Left lobe of liver (tissue), 2 donors: Measurements from ENCODE around the gene SLC10A3. TPM values are rescaled to one million over a fixed set of nuclear protein-coding genes. Genes with fewer than 3 reads are reported as not detected.

Experiments used
- ATAC-seq: fragments of 200-7000 bp; cut with Tn5 transposase; one replicate; pipeline ENCODE4 v1.9.1; 2020; ENCODE audit warnings: mild to moderate bottlenecking, moderate library complexity
- DNase-seq: peaks from one replicate; pipeline ENCODE4 v3.0.0-alpha.2; 2020; ENCODE audit warnings: low spot score
- total RNA-seq: library from RNA; stranded (reverse); gene quantifications from one replicate; pipeline ENCODE4 v1.2.1, GENCODE V29; 2021
- donor health status: DM: no; HTN: no; CAD: no; lungs with moderate emphysema.
- donor health status: DM: no; HTN: yes; CAD: no.

Gene SLC10A3, protein sequence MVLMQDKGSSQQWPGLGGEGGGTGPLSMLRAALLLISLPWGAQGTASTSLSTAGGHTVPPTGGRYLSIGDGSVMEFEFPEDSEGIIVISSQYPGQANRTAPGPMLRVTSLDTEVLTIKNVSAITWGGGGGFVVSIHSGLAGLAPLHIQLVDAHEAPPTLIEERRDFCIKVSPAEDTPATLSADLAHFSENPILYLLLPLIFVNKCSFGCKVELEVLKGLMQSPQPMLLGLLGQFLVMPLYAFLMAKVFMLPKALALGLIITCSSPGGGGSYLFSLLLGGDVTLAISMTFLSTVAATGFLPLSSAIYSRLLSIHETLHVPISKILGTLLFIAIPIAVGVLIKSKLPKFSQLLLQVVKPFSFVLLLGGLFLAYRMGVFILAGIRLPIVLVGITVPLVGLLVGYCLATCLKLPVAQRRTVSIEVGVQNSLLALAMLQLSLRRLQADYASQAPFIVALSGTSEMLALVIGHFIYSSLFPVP
- 3.7 TPM for total RNA-seq

DNA sequence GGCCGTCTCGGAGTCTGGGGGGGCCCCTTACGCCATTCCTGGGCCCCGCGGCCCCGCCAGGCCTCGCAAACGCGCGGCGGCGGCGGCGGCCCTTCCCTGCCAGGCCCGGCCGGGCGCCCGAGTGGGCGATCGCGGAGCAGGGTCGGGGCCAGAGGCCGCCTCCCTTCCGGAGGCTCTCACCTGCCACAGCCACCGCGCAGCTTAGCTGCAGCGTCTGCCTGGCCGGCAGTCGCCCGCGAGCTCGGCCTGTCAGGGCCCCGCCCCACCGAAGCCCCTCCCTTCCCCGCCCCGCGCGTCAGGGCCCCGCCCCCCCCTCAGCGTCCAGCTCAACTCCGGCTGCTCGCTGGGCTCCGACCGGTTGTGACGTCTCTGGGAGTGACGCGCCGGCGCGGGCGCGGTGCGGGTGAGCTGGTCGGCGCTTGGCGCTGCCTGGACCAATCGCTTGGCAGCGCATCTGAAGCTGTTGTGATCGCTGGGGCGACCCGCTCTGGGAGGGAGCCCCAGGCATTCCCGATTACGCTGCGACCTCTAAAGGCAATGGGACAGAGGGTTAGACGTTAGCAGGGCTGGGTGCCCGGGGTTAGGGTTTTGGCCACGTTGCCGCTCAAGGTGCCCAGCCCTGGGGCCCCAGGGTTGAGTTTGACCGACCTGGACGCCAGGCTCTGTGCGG is at the start of gene SLC10A3:
TSS of gene SLC10A3 (minus strand) at position 216 of the 670 bp plus-strand sequence. CDS start 1,689 bp downstream, outside the sequence.
- DNase-seq: peak; percentile 95
- ATAC-seq: peak; percentile 85

DNA sequence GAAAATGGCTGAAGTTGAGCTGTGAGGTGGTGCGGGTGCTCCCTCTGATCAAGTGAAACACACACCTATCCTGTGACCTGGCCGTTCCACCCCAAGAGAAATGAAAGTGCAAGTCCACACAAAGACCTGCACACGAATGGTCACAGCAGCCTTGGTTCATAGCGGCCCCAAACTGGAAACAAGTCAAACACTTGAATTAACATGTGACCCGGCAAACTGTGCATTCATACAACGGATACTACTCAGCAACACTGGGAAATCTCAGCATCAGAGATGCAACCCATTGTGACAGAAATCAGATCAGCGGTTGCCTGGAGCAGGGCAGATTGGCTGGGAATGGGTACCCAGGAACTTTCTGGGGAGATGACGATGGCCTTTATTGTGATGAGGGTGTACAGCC is 48.6 kb upstream of the SLC10A3 start:
- DNase-seq (no peak), ATAC-seq (no peak)

DNA sequence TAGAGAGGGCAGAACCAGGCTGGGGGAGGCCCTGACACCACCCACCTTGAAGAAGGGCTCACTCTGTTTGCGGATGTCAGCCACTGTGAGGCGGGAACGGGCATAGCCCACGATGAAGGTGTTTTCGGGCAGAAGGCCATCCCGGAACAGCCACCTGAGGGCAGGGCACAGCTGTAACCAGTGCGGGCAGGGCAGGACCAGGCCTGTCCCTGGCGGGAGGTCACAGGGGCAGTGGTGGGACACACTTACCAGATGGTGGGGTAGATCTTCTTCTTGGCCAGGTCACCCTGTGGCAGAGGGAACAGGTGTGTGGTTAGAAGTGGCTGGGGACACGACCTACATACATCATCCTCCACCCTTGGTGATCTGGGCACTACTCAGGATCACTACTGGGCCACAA is 45.5 kb upstream of the SLC10A3 start:
- no peak for ATAC-seq
- no peak for DNase-seq

DNA sequence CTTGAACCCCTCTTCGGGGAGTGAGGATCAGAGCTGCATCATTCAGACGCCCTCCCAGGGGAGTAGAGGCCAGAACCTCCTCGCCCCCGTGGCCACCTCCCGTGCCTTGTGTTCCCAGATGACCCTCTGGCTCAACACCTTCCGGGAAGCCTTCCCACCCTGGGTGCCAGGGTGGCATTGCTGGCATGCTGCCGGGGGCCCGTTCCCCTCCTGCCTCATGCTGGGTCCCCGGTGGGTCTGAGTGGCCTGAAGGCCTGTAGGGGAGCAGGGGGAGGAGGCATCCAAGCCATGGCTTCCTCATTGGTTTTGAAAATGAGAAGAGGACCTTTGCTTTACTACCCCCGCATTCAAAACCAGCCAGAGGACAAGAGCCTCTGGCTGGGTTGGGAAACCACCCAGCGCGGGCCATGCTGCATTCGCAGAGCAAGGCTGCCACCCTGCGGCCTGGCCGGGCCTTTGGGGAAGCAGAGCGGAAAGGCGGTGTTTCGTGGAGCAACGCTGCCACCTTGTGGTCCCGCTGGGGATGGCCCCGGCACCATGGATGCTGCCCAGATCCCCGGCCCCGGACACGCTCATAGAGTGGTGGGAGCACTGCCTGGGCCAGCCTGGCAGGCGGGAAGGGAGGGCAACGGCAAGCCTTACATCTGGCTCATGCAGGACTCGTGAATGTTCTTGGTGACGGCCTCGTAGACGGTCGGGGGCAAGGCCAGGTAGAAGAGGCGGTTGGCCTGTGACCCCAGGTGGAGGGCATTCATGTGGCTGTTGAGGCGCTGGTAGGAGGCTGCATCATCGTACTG is 44.3 kb upstream of the SLC10A3 start:
- ATAC-seq (peak; percentile 99), DNase-seq (peak; percentile 81)

DNA sequence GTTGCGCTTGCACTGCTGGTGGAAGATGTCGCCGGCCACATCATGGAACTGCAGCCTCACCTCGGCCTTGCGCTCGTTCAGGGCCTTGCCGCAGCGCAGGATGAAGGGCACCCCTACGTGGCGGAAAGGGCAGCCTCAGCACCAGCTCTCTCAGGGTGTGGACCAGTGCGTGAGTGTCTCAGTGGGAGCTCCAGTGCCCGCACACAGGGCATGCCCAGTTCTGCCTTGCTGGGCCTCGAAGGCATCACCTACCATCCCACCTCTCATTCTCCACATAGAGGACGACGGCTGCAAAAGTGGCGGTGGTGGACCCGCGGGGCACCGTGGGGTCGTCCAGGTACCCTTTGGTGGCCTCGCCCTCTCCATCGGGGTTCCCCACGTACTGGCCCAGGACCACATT is 42.3 kb upstream of the SLC10A3 start:
- no peak for DNase-seq
- ATAC-seq: no peak

DNA sequence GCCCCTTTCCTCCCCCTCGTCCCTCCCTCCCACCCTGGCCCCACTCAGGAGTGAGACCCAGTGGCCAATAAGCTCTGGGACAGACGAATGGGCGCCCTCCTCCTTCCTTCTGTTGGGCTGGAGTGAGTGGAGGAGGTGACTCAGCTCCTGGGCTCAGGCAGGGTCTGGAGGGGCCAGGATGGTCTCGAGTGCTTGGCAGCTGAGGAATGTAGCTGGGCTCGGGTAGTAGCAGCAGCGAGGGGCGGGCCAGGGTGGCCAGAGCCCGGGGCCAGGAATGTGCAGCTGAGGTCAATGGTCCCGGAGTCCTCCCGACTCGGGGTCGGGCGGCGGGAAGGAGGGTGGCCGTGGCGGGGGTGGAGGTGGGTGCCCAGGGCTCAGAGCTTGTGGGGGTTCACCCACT is 41.2 kb upstream of the SLC10A3 start:
- DNase-seq (no peak), ATAC-seq (no peak)

DNA sequence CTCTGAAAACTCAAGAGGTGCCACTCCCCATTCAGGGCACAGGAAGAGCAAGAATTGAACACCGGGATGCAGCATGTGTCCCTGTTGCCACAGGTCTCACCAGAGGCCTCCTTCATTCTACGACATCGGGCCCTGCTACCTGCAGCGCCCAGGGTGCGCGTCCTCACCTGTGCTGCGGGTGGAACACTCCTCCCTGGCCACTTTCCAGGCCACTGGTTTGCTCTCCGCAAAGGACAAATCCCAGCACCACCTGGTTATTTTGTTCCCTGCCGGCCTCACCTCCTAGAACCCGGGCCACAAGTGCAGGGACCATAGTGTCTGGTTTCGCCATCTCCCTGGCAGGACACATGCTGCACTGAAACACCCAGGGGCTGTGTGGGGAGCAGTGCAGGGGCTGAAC is 39.9 kb upstream of the SLC10A3 start:
- ATAC-seq (no peak), DNase-seq (no peak)

DNA sequence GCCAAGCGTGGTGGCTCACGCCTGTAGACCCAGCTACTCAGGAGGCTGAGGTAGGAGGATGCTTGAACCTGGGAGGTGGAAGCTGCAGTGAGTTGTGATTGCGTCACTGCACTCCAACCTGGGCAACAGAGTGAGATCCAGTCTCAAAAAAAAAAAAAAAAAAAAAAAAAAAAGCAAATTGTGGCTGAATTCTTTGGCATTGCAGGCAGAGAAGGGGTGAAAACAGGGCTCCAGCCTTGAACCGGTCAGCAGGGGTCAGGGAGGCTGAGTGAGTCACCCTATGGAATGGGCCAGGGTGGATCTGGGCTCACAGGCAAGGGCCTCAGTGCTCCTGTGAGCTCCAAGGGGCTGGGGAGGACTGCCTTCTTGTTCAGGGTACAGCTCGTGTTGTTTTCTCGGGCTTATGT is 38.8 kb upstream of the SLC10A3 start:
- ATAC-seq (no peak), DNase-seq (no peak)

DNA sequence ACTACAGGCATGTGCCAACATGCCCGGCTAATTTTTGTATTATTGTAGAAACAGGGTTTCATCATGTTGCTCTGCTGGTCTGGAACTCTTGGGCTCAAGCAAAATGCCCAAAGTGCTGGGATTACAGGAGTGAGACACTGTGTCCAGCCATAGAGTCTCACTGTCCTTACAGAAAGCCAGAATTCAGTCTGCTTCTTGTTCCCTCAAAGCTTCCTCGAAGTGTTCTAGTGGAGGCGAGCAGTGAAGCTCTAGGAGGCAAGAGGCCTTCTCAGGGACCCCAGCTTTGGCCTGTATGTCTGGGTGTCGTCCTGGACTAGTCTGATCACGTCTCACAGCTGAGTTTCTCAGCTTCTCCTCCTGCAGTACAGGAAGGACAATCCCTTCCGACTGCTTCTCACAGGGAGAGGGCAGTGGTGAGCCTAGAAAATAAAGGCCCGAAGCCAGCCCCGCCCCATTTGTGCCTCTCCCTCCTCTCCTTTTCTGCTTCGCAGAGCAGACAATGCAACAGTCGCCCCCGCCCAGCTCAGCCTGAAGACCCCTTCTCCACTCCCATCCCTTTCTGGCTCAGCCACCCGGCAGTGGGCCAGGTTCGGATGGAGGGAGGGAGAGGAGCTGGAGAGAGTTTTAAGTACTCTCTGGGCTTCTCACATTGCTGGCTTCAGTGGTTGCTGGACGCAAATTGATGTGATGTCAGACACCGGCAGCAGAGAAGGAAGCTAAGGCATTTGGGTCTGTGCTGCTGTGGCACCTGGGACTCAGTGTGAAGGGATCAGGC is 36.7 kb upstream of the SLC10A3 start:
- peak; percentile 98 for ATAC-seq

DNA sequence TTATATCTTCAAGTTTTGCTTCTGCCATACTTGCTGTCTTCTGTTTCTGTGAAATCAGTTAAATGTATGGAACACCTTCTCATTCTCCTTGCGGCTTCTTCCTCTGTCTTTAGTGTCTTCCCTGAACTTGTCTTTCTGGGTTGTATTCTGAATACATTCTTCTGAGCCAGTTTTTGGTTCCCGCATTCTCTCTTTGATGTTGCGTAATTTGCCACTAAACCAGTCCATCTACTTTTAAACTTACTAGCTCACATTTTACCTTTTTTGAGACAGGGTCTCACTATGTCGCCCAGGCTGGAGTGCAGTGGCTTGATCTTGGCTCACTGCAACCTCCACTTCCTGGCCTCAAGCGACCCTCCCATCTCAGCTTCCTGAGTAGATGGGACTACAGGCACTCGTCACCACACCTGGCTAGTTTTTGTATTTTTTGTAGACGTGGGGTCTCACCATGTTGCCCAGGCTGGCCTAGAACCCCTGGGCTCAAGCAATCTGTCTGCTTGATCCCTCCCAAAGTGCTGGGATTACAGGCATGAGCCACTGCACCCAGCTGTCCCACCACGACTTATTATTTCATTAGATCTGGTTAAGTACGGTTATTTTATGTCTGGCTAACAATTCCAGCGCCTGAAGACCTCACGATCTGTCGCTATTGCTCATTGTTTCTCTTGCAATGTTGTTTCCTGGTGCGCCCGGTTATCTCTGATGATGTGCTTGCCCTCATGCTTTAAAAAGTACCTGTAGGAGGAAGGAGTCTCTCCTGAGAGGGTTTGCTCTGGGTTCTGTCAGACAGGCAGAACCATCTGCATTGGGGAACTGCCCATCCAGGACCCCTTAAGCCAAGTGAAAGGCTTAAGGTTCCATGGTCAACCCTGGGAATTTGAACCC is 35.4 kb upstream of the SLC10A3 start:
- no peak for ATAC-seq
- no peak for DNase-seq

More for the DNA sequence above, 36.7 kb upstream of the SLC10A3 start:
- peak; percentile 67 for DNase-seq

DNA sequence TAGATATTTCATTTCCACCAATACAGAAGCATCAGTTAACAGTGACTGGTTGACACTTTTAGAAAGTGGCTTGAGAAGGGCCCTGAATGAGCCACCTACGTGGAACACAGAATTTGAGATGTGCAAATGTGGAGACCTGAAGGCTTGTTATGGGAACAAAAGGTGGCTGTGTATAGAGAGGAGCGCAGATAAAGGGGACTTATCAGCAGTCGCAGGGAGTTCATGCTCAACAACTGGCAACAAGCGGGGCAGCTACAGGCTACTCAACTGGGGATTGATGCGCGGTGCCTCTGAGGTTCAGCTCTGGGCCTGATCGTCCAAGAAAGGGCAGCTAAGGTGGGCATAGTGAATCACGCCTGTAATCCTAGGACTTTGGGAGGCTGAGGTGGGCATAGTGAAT is 29.0 kb upstream of the SLC10A3 start:
- DNase-seq: no peak
- no peak for ATAC-seq

DNA sequence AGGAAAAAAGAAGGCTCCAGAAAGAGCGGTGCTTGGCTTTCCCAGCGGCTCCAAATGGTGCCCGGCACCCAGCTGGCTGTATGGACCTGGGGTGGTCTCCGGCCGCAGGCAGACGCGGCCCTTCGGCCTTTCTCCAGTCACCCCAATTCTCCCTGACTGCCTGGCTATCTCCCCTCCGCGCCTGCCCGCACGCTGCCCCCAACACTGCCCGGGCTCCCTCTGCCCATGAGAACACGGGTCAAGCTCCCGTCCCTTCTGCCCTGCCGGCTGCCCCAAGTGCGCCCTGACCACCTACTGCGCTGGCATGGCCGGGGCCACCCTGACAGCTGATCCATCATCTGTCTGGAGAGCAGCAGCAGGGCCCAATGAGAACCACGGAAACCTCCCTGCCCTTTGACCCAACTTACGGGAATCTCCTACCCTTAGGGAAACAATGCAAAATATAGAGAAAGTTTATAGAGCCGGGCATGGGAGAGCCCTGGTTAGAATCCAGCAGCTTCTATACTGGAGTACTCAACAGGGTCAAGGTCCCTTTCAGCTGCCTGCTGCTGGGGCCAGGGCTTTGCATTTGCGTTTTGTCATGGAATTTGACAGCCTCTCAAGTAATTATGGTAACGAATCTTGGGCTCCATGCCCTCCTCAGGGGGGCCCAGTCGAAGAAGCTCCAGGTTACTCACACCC is 26.8 kb upstream of the SLC10A3 start:
- ATAC-seq: peak; percentile 19
- no peak for DNase-seq

DNA sequence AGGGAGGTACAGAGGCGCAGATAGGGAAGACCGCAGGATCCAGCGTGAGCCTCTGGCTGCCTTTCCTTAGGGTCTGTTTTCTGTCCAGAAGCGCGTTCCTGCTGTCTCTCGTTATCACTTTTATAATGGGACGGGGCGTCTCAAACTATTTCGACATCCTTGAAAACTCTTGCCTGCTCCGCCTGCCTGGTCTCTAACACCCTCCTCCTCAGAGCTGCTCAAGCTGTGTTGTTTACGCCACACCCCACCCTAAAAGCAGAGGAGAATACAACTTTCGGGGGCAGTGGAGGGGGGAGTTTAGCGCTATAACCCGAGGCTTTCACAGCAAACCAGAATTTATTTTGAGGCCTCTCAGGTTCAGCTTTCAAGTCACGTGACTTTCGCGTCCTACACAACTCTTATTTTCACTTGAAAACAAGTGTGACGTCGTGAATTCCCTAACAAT is 26.2 kb upstream of the SLC10A3 start:
- ATAC-seq (no peak), DNase-seq (no peak)

DNA sequence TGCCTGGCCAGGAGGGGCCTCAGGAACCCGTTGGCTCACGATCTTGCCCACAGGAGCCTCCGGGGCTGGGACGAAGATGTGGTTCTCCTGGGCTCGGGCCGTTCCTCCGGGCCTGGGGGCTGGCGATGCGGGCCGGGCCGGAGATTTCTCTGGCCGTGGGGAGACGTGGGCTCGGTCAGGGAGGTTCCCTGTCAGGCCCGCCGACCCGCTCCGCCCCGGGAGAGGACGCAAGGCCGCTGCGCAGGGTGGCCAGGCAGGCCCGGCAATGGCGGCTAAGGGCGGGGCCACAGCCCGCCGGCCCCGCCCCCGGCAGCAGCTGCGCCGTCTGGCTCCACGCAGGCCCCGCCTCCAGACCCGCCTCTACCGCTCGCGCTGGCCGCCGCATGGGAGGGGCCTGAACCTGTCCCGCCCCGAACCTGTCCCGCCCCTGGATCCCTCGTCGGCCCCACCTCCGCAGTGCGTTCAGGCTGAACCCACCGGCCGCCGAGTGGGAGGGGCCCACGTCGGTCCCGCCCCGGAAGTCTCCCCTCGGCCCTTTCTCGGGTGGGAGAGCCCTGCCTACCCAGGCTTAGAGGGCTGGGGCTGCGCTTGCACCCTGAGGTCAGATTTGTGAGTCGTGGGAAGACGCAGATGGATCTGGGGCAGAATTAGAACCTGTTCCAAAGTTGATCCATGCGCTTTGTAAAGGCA is 25.7 kb upstream of the SLC10A3 start, which contains the start of gene FAM3A:
TSS of gene FAM3A (minus strand) at position 267 of the 690 bp plus-strand sequence. CDS start 460 bp downstream, outside the sequence.
- ATAC-seq (peak; percentile 91), DNase-seq (peak; percentile 94)

DNA sequence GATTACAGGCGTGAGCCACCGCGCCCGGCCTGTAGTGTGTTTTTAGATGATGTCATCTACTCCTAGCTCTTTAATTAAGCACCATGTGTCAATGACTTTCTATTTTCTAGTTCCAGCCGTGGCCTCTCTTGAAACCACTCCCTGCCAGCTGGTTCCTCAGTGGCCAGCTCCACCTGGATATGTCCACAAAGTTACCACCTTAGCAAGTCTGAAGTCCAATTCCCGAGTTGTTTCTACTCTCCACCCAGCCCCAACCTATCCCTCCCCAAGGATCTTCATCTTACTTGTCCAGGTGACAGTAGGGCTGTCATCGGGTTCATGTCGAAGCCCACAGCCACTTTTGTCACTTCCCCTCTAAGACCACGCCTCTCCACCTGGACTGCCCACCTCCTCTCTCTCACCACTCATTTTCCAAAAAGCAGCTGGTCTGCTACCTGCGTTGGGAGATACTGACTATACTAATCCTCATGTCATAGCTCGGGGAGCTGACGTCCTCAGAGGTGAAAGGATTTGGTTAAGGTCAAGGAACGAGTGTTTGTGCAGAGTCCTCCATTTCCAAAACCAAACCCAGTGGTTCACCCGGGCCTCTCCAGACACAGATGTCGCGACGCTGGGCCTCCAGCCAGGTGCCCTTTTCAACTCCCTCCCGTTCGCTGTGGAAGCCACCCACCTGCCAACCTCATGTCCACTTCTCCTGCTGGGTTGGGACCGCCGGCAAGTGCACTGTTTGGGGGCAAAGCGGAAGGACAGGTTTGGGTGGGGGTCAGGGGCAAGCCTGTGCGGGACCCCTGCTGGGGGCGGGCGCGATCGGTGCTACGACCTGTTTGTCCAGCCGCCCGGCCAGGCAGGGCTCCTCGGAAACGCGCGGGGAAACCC is 24.9 kb upstream of the SLC10A3 start:
- DNase-seq (peak; percentile 68), ATAC-seq (peak; percentile 48)

DNA sequence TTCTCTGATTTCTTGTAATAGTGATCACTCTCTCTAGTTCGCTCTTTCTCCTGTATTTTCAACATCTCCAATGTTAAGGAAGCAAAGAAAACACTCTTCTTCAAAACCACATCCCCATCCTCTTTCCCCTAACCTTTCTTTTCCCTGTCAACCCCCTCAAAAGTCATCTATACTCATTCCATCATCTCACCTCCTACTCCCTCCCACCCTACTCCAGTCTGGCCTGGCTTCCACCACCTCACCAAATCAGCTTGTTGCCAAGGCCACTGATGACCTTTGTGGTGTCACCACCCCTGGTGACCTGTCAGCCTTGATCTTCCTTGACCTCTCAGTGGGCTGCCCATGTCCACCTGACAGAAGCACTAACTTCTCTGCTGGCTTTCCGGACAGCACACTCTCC is 23.3 kb upstream of the SLC10A3 start:
- DNase-seq (no peak), ATAC-seq (no peak)

DNA sequence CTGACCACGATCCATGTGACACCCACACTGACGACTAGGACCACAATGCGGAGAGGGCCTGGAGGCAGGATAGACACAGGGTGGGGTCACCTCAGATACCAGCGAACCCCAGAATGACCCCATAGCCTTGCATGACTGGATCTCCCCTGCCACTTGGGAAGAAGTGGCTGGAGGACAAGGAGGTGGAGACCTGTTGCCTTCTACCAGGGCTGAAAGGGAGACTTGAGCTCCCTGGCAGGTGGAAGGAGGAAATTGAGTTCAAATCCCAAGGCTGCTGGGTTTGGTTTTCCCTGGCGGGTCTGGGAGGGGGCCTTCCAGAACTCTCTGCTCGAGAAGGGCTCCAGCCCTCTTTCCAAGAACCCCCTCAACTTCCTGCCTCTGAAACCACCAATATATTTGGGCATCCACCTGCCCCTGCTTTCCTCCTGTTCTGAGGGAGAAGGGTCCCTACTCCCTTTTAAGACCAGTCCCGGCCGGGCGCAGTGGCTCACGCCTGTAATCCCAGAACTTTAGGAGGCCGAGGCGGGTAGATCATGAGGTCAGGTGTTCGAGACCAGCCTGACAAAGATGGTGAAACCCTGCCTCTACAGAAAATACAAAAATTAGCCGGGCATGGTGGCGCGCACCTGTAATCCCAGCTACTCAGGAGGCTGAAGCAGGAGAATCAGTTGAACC is 22.6 kb upstream of the SLC10A3 start:
- DNase-seq (no peak), ATAC-seq (no peak)
